SK-N-SH (cell line): ENCODE results near the gene MRAP. TPM values are rescaled to one million over a fixed set of nuclear protein-coding genes. Genes with fewer than 3 reads are reported as not detected.

Experiments used
- CTCF ChIA-PET: fragments of 300-600, 350-600 bp; formaldehyde crosslinking; extraction: SDS; loops from one replicate; lab custom pipeline; 2021; lab: Yijun Ruan, JAX
- POLR2A ChIA-PET: fragments of 350-600 bp; sonication (Branson Sonifier 250); formaldehyde crosslinking; extraction: SDS; loops from one replicate; lab custom pipeline; 2020; ENCODE audit warnings: antibody characterized with exemption, inconsistent platforms; lab: Yijun Ruan, JAX
- DNase-seq: peaks from one replicate; pipeline ENCODE4 v3.0.0; 2012
- H2AFZ ChIP-seq: fragments of 200-600 bp; sonication (generic); 2 replicates; pipeline ENCODE4 v1.8.1; 2016; ENCODE audit warnings: antibody characterized with exemption, mild to moderate bottlenecking, low read depth
- H3F3A ChIP-seq: fragments of 200-600 bp; sonication (generic); replicated peaks from 2 replicates; pipeline ENCODE3; 2016; ENCODE audit warnings: antibody characterized with exemption, mild to moderate bottlenecking; ENCODE audit not compliant: insufficient read depth
- H3K27ac ChIP-seq, 2 experiments: fragments of 200-500 bp in 1 of 2; fragments of 200-600 bp in 1 of 2; sonication (Bioruptor generic) in 1 of 2; sonication (generic), shearing (Covaris generic) in 1 of 2; 2 replicates each; pipeline versions ENCODE4 v1.5.1 to v1.6.1; 2014 to 2016; ENCODE audit warnings: low read depth in 2 of 2, inconsistent platforms in 1 of 2, low read length in 1 of 2, mild to moderate bottlenecking in 1 of 2, mixed read lengths in 1 of 2
- H3K27me3 ChIP-seq: fragments of 200-600 bp; sonication (generic), shearing (Covaris generic); 2 replicates; pipeline ENCODE4 v1.6.1; 2016; ENCODE audit warnings: mixed run types; ENCODE audit not compliant: insufficient read depth
- H3K36me3 ChIP-seq, 2 experiments: fragments of 200-500 bp in 1 of 2; fragments of 200-600 bp in 1 of 2; sonication (Bioruptor generic) in 1 of 2; sonication (generic) in 1 of 2; replicated peaks in 1 of 2; 2 replicates each; pipeline versions ENCODE3 to v1.5.1; 2014 to 2016; ENCODE audit warnings: low read length in 1 of 2, mild to moderate bottlenecking in 1 of 2; ENCODE audit not compliant: insufficient read depth in 2 of 2, control insufficient read depth in 1 of 2
- H3K4me1 ChIP-seq, 2 experiments: fragments of 200-500 bp in 1 of 2; fragments of 200-600 bp in 1 of 2; sonication (Bioruptor generic) in 1 of 2; sonication (generic), shearing (Covaris generic) in 1 of 2; 2 replicates each; pipeline versions ENCODE4 v1.5.1 to v1.6.1; 2014 to 2016; ENCODE audit warnings: low read depth in 1 of 2, low read length in 1 of 2, mixed run types in 1 of 2; ENCODE audit not compliant: insufficient read depth in 2 of 2, control insufficient read depth in 1 of 2
- H3K4me2 ChIP-seq: fragments of 200-600 bp; sonication (generic), shearing (Covaris generic); 2 replicates; pipeline ENCODE4 v1.6.1; 2017; ENCODE audit warnings: mixed run types
- H3K4me3 ChIP-seq, 2 experiments: fragments of 200-500 bp in 1 of 2; fragments of 200-600 bp in 1 of 2; sonication (Bioruptor generic) in 1 of 2; sonication (generic), shearing (Covaris generic) in 1 of 2; 2 replicates each; pipeline versions ENCODE4 v1.5.1 to v1.8.1; 2014 to 2016; ENCODE audit warnings: low read depth in 2 of 2, inconsistent platforms in 1 of 2, low read length in 1 of 2, mild to moderate bottlenecking in 1 of 2, mixed read lengths in 1 of 2, moderate library complexity in 1 of 2
- H3K79me2 ChIP-seq: fragments of 200-600 bp; sonication (generic); 2 replicates; pipeline ENCODE4 v1.8.1; 2017; ENCODE audit warnings: mild to moderate bottlenecking; ENCODE audit not compliant: insufficient read depth
- H3K9ac ChIP-seq: fragments of 200-600 bp; sonication (generic); 2 replicates; pipeline ENCODE4 v1.6.1; 2017; ENCODE audit warnings: mixed run types
- H3K9me2 ChIP-seq: fragments of 200-600 bp; sonication (generic); 2 replicates; pipeline ENCODE4 v1.6.1; 2017; ENCODE audit warnings: mixed run types
- H3K9me3 ChIP-seq: fragments of 200-600 bp; sonication (generic); 2 replicates; pipeline ENCODE4 v1.6.1; 2017; ENCODE audit warnings: mixed run types, mild to moderate bottlenecking, moderate library complexity
- H4K20me1 ChIP-seq: fragments of 200-600 bp; sonication (generic); 2 replicates; pipeline ENCODE4 v1.6.1; 2017; ENCODE audit warnings: mild to moderate bottlenecking, mixed run types; ENCODE audit not compliant: insufficient read depth
- CHD2 ChIP-seq: fragments of 150-350 bp; IDR thresholded peaks from 2 replicates; pipeline ENCODE4 v1.6.1; 2018; ENCODE audit warnings: low read length; ENCODE audit not compliant: partially characterized antibody
- CTCF ChIP-seq: fragments of 200-600 bp; sonication (generic); IDR thresholded peaks from 2 replicates; pipeline ENCODE4 v1.6.1; 2017; ENCODE audit warnings: antibody characterized with exemption, mild to moderate bottlenecking, moderate library complexity
- EP300 ChIP-seq, 2 experiments: IDR thresholded peaks; 2 replicates each; pipeline versions ENCODE4 v1.4.0 to v1.6.1; 2012; ENCODE audit warnings: borderline replicate concordance in 1 of 2, low read depth in 1 of 2, low read length in 1 of 2
- EZH2phosphoT487 ChIP-seq: fragments of 200-600 bp; sonication (generic); IDR thresholded peaks from 2 replicates; pipeline ENCODE4 v1.6.1; 2017; ENCODE audit warnings: low read depth, mixed run types, mild to moderate bottlenecking, antibody characterized with exemption, moderate library complexity, borderline replicate concordance
- FOSL2 ChIP-seq: IDR thresholded peaks from 2 replicates; pipeline ENCODE4 v1.4.0; 2012; ENCODE audit warnings: low read depth, mild to moderate bottlenecking, moderate library complexity, borderline replicate concordance
- FOXJ3 ChIP-seq: sonication (generic); formaldehyde crosslinking; IDR thresholded peaks from 2 replicates; pipeline ENCODE4 v1.5.1; 2020; ENCODE audit warnings: mild to moderate bottlenecking, missing genetic modification reagents
- FOXM1 ChIP-seq: IDR thresholded peaks from 2 replicates; pipeline ENCODE4 v1.4.0; 2012; ENCODE audit warnings: low read depth, mild to moderate bottlenecking
- GABPA ChIP-seq: IDR thresholded peaks from 2 replicates; pipeline ENCODE4 v1.4.0; 2012; ENCODE audit warnings: low read depth, mild to moderate bottlenecking
- MEF2A ChIP-seq: IDR thresholded peaks from 2 replicates; pipeline ENCODE4 v1.4.0; 2012; ENCODE audit warnings: low read depth, borderline replicate concordance
- MXI1 ChIP-seq: IDR thresholded peaks from 2 replicates; pipeline ENCODE4 v1.6.1; 2012; ENCODE audit warnings: mild to moderate bottlenecking, low read depth, low read length, improper control_type of control experiment
- RCOR1 ChIP-seq: fragments of 150-350 bp; IDR thresholded peaks from 2 replicates; pipeline ENCODE4 v1.6.1; 2017; ENCODE audit warnings: antibody characterized with exemption, low read length
- SIN3A ChIP-seq: IDR thresholded peaks from 2 replicates; pipeline ENCODE4 v1.6.1; 2012; ENCODE audit warnings: low read depth, mild to moderate bottlenecking, low read length, moderate library complexity, borderline replicate concordance
- SMC3 ChIP-seq: IDR thresholded peaks from 2 replicates; pipeline ENCODE4 v1.6.1; 2012; ENCODE audit warnings: low read depth, low read length, improper control_type of control experiment
- TAF1 ChIP-seq: IDR thresholded peaks from 2 replicates; pipeline ENCODE4 v1.6.1; 2012; ENCODE audit warnings: low read depth, mild to moderate bottlenecking, low read length, moderate library complexity, borderline replicate concordance
- TCF12 ChIP-seq: IDR thresholded peaks from 2 replicates; pipeline ENCODE4 v1.4.0; 2012
- YY1 ChIP-seq: IDR thresholded peaks from 2 replicates; pipeline ENCODE4 v1.4.0; 2012; ENCODE audit warnings: low read depth, mild to moderate bottlenecking
- ZBTB33 ChIP-seq: IDR thresholded peaks from 2 replicates; pipeline ENCODE4 v1.4.0; 2012; ENCODE audit warnings: low read depth, borderline replicate concordance
- WGBS: methylation state at CpG from one replicate; pipeline ENCODE4 v1.1.6; 2017; ENCODE audit warnings: low lambda C conversion rate; 5-methylcytosine and 5-hydroxymethylcytosine counted together
- polyA plus RNA-seq, 3 experiments: library from polyadenylated mRNA; depleted of rRNA; stranded (reverse); fragments of >200 nt; gene quantifications; 2 replicates each; pipeline ENCODE4 v1.2.3, GENCODE V29; 2012

MRAP gene
- polyA plus RNA-seq, 1 of the 3 experiments (the other 2 are of a cell fraction) = not detected

GRCh38 chr21:32330784-32331311 lies 32.2 kb downstream of the MRAP start:
- ChIA-PET POLR2A (no interaction called here), CTCF (interaction anchor here (1.3 kb wide), 1 partner anchor 38 kb away, joined by 5 read pairs; no protein-coding TSS in a partner anchor)
- peaks cover 95 to 96% of the 10 kb centered on the region in 2 experiments for H3K36me3 ChIP-seq
- WGBS = 87% methylated on average over 4 of the region's 4 CpGs
- H4K20me1 ChIP-seq = no peaks in the 10 kb centered on the region
- H3K4me2 ChIP-seq = no peak overlapping the region
- no peak for DNase-seq
- H3K27me3 ChIP-seq = no peaks in the 10 kb centered on the region
- H3K4me1 ChIP-seq = peaks cover 0 to 7% of the 10 kb centered on the region in 2 experiments; a peak in 1 of 4 replicates
- peaks cover 14% of the 10 kb centered on the region; the same call in 1 of the 2 replicates for H3K79me2 ChIP-seq
- TF ChIP-seq MXI1 (no peak), SIN3A (no peak), CHD2 (no peak), EZH2phosphoT487 (no peak), TAF1 (no peak), FOXM1 (no peak), ZBTB33 (no peak), CTCF (no peak), EP300 (IDR thresholded peaks at IDR 0.05; ENCODE audit: borderline replicate concordance in 1 of 2, low read depth in 1 of 2, low read length in 1 of 2) (no peak), YY1 (no peak), TCF12 (no peak), FOSL2 (no peak), FOXJ3 (no peak), SMC3 (no peak), MEF2A (no peak), RCOR1 (no peak), GABPA (no peak)
- H3F3A ChIP-seq = peaks cover 46% of the 10 kb centered on the region
- H3K4me3 ChIP-seq = no peak overlapping the region
- no peak overlapping the region for H3K9ac ChIP-seq
- H2AFZ ChIP-seq = no peak overlapping the region
- 0 out of 2 replicates have a peak, but pooled peaks cover 8% of the 10 kb centered on the region for H3K9me3 ChIP-seq
- no peaks in the 10 kb centered on the region for H3K9me2 ChIP-seq
- H3K27ac ChIP-seq = no peak overlapping the region
